ENCODE measurements around the gene IVNS1ABP. TPM values are rescaled to one million over a fixed set of nuclear protein-coding genes. Genes with fewer than 3 reads are reported as not detected.

The IVNS1ABP gene
- total RNA-seq, 4 donors from 2014 or later, result 51.7 to 87.8 (median 61.1) TPM

- no peak overlapping the region for H3K4me3 ChIP-seq (replicated peaks in 1 of 3)
- DNase-seq, result no peak
- no peaks in the 10 kb centered on the region for H3K4me1 ChIP-seq
- no peaks in the 10 kb centered on the region for H3K9me3 ChIP-seq
- no peak overlapping the region for H3K27ac ChIP-seq
- WGBS, 2 donors, result 90% methylated on average over 5 of the region's 5 CpGs
- TF ChIP-seq POLR2A (IDR thresholded peaks at IDR 0.05), result no peak
- TF ChIP-seq CTCF (IDR thresholded peaks at IDR 0.05), result no peak
- intact Hi-C loops (cut with DNase I), result no loop called here
- no peaks in the 10 kb centered on the region for H3K27me3 ChIP-seq
- peaks cover 13 to 14% of the 10 kb centered on the region in 2 donors for H3K36me3 ChIP-seq
These were observed 24.8 kb downstream of the IVNS1ABP start for GRCh38 chr1:185292237-185292636.

GRCh38 chr1:185291652-185292051 lies 25.4 kb downstream of the IVNS1ABP start:
- Histone ChIP-seq H3K4me3 (replicated peaks in 1 of 3) (no peak overlapping the region), H3K27ac (no peak overlapping the region), H3K4me1 (no peaks in the 10 kb centered on the region), H3K9me3 (no peaks in the 10 kb centered on the region), H3K27me3 (no peaks in the 10 kb centered on the region), H3K36me3 (peaks cover 8 to 10% of the 10 kb centered on the region in 2 donors)
- intact Hi-C loops (cut with DNase I), result no loop called here
- no peak for TF ChIP-seq CTCF (IDR thresholded peaks at IDR 0.05)
- no peak for TF ChIP-seq POLR2A (IDR thresholded peaks at IDR 0.05)
- 91 to 100% methylated on average over 1 of the region's 1 CpG for WGBS, 2 donors
- DNase-seq, result no peak

- Histone ChIP-seq H3K36me3 (peaks cover 4 to 5% of the 10 kb centered on the region in 2 donors), H3K9me3 (no peaks in the 10 kb centered on the region), H3K4me1 (no peaks in the 10 kb centered on the region), H3K27ac (no peak overlapping the region), H3K4me3 (replicated peaks in 1 of 3) (no peak overlapping the region), H3K27me3 (no peaks in the 10 kb centered on the region)
- TF ChIP-seq POLR2A (IDR thresholded peaks at IDR 0.05), result no peak
- no peak for TF ChIP-seq CTCF (IDR thresholded peaks at IDR 0.05)
- 84 to 92% methylated on average over 1 of the region's 1 CpG for WGBS, 2 donors
- no peak for DNase-seq
- intact Hi-C loops (cut with DNase I), result no loop called here
These were observed 25.9 kb downstream of the IVNS1ABP start for GRCh38 chr1:185291159-185291558.

- TF ChIP-seq CTCF (IDR thresholded peaks at IDR 0.05) (no peak), POLR2A (IDR thresholded peaks at IDR 0.05) (no peak)
- Histone ChIP-seq H3K9me3 (no peaks in the 10 kb centered on the region), H3K36me3 (no peaks in the 10 kb centered on the region), H3K4me3 (replicated peaks in 1 of 3) (no peak overlapping the region), H3K27me3 (no peaks in the 10 kb centered on the region), H3K27ac (no peak overlapping the region), H3K4me1 (no peaks in the 10 kb centered on the region)
- intact Hi-C loops (cut with DNase I), result no loop called here
- no peak for DNase-seq
These were observed 27.2 kb downstream of the IVNS1ABP start for GRCh38 chr1:185289880-185290279.

GRCh38 chr1:185288435-185288834 lies 28.6 kb downstream of the IVNS1ABP start:
- Histone ChIP-seq H3K4me3 (replicated peaks in 1 of 3) (no peak overlapping the region), H3K27ac (no peak overlapping the region), H3K9me3 (no peaks in the 10 kb centered on the region), H3K4me1 (no peaks in the 10 kb centered on the region), H3K36me3 (no peaks in the 10 kb centered on the region), H3K27me3 (no peaks in the 10 kb centered on the region)
- WGBS, 2 donors, result 91 to 95% methylated on average over 3 of the region's 3 CpGs
- TF ChIP-seq POLR2A (IDR thresholded peaks at IDR 0.05) (no peak), CTCF (IDR thresholded peaks at IDR 0.05) (no peak)
- intact Hi-C loops (cut with DNase I), result no loop called here
- no peak for DNase-seq
